NCI-H524 (cell line): ENCODE results near the gene TBC1D8.

Experiments
- DNase-seq, 2 experiments: peaks; one replicate each; lab custom pipeline; 2025; lab: John Stamatoyannopoulos, UW

Gene TBC1D8

GRCh38 chr2:101111917-101112771 is 39.0 kb downstream of the TBC1D8 start:
- DNase-seq: no peak

GRCh38 chr2:101111262-101111838 is 39.8 kb downstream of the TBC1D8 start:
- no peak for DNase-seq

- DNase-seq: peak; percentile 18 to 56
Observed at GRCh38 chr2:101109451-101110118, 41.6 kb downstream of the TBC1D8 start.

- DNase-seq: no peak
Observed at GRCh38 chr2:101108357-101108756, 42.8 kb downstream of the TBC1D8 start.

- no peak for DNase-seq
Observed at GRCh38 chr2:101107241-101107640, 43.9 kb downstream of the TBC1D8 start.

GRCh38 chr2:101106453-101107181 is 44.6 kb downstream of the TBC1D8 start:
- DNase-seq: peak; percentile 11 to 26

- no peak for DNase-seq
Observed at GRCh38 chr2:101105654-101106053, 45.5 kb downstream of the TBC1D8 start.

GRCh38 chr2:101097638-101098037 is 53.5 kb downstream of the TBC1D8 start:
- DNase-seq: no peak

GRCh38 chr2:101096619-101097142 is 54.5 kb downstream of the TBC1D8 start:
- no peak for DNase-seq

- DNase-seq: no peak
Observed at GRCh38 chr2:101094351-101094750, 56.8 kb downstream of the TBC1D8 start.

GRCh38 chr2:101089942-101090799 is 61.0 kb downstream of the TBC1D8 start:
- no peak for DNase-seq

- no peak for DNase-seq
Observed at GRCh38 chr2:101089419-101089818, 61.8 kb downstream of the TBC1D8 start.

- no peak for DNase-seq
Observed at GRCh38 chr2:101087638-101088037, 63.5 kb downstream of the TBC1D8 start.

GRCh38 chr2:101083613-101084012 is 67.6 kb downstream of the TBC1D8 start:
- no peak for DNase-seq

GRCh38 chr2:101082998-101083397 is 68.2 kb downstream of the TBC1D8 start:
- DNase-seq: no peak

GRCh38 chr2:101081375-101081907 is 69.7 kb downstream of the TBC1D8 start:
- no peak for DNase-seq

GRCh38 chr2:101080211-101081068 is 70.7 kb downstream of the TBC1D8 start:
- DNase-seq: no peak

- DNase-seq: no peak
Observed at GRCh38 chr2:101076581-101076980, 74.6 kb downstream of the TBC1D8 start.

GRCh38 chr2:101064868-101065549 is 86.2 kb downstream of the TBC1D8 start:
- DNase-seq: no peak
